Measurements from ENCODE around the gene CELSR2.

The CELSR2 gene

DNA sequence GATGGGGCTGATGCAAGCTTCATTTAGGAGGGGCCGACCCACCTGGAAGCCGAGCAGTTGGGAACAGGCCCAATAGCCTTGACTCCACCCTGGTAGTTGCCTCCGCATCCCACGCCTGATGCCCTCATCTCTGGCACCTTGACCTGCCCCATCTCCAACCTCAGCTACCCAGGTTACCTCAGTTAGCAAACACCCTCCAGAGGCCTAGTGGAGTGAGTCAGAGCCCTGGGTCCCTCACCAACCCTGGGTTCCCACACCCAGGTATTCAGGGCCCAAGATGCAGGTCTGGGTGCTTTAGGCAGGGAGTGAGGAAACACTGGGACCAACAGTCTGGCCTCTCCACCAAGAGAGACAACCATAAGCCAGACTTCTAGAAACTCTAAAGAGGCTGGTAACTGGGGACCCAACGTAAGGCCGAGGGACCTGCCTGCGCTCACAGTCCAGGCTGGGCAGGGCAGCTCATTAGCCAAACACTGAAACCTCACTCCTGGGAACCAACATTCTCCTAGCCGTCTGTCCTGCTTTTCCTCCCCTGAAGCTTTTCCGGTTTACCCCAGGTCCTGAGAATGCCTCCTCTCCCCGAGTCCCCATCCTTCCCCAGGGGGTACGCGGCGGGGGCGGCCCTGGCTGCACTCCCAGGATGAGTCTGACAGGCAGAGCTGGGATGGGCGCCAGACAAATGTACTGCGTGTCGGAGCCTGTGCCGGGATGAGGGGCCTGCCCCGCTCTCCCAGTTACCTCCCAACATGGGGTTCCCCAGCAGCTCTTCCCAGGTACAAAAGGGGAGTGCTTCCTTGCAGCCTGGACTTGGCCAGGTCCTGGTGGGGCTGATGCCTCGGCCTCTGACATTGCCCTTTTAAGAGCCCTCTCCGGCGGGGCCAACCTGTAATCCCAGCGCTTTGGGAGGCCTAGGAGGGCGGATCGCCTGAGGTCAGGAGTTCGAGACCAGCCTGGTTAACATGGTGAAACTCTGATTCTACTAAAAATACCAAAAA is 8.9 kb upstream of the CELSR2 start:
- Histone ChIP-seq H3K4me1 (ENCODE audit: low read depth, poor library complexity, severe bottlenecking) (no peaks in the 10 kb centered on the region), H4K20me1 (ENCODE audit: insufficient read depth) (no peaks in the 10 kb centered on the region), H3K9ac (no peak overlapping the region), H3K4me2 (no peak overlapping the region), H2AFZ (ENCODE audit: low read depth) (no peak overlapping the region), H3K4me3 (IDR thresholded peaks at IDR 0.05; ENCODE audit: insufficient read depth, low read depth, low read length) (no peak overlapping the region), H3K27ac (no peak overlapping the region), H3K36me3 (ENCODE audit: insufficient read depth) (peaks cover 19% of the 10 kb centered on the region; the same call in 1 of the 2 replicates), H3K27me3 (ENCODE audit: insufficient read depth, low read depth) (no peaks in the 10 kb centered on the region), H3K79me2 (ENCODE audit: insufficient read depth, low read depth) (no peaks in the 10 kb centered on the region)
- no peak for TF ChIP-seq CTCF (conservative IDR thresholded peaks at IDR 0.05; ENCODE audit: low read depth, low read length)

- Histone ChIP-seq H2AFZ (ENCODE audit: low read depth) (no peak overlapping the region), H3K4me1 (ENCODE audit: low read depth, poor library complexity, severe bottlenecking) (no peaks in the 10 kb centered on the region), H3K27me3 (ENCODE audit: insufficient read depth, low read depth) (no peaks in the 10 kb centered on the region), H3K4me2 (no peak overlapping the region), H3K79me2 (ENCODE audit: insufficient read depth, low read depth) (no peaks in the 10 kb centered on the region), H3K4me3 (IDR thresholded peaks at IDR 0.05; ENCODE audit: insufficient read depth, low read depth, low read length) (no peak overlapping the region), H3K9ac (no peak overlapping the region), H4K20me1 (ENCODE audit: insufficient read depth) (no peaks in the 10 kb centered on the region), H3K36me3 (ENCODE audit: insufficient read depth) (peaks cover 10% of the 10 kb centered on the region; the same call in 1 of the 2 replicates), H3K27ac (no peak overlapping the region)
- TF ChIP-seq CTCF (conservative IDR thresholded peaks at IDR 0.05; ENCODE audit: low read depth, low read length) = no peak
Observed at GRCh38 chr1:109241344-109241743, 8.0 kb upstream of the CELSR2 start.

DNA sequence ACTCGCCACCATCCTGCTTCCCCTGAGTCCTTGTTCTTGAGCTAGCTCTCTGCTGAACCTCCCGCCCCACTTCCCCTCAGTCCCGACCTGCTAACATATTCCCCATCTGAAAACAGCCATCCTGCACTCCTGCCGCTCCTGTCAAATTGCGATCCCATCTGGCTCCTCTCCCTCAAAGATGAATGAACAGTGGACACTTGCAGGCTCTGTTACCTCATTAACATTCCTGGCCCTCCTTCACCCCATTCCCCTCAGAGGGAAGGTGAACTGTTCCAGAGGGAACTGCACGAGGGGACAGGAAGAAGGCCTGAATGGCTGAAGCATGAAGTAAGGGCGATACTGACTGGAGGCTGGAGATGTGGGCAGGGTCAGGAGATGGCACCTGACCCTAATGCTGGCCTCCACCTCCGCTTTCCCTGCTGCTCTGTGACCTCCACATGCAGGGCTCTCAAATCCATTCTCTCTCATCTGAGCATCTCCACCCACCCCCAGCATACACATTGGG is 7.4 kb upstream of the CELSR2 start:
- H3K79me2 ChIP-seq (ENCODE audit: insufficient read depth, low read depth) = no peaks in the 10 kb centered on the region
- no peaks in the 10 kb centered on the region for H4K20me1 ChIP-seq (ENCODE audit: insufficient read depth)
- TF ChIP-seq CTCF (conservative IDR thresholded peaks at IDR 0.05; ENCODE audit: low read depth, low read length) = no peak
- no peak overlapping the region for H3K4me3 ChIP-seq (IDR thresholded peaks at IDR 0.05; ENCODE audit: insufficient read depth, low read depth, low read length)
- no peak overlapping the region for H3K9ac ChIP-seq
- peaks cover 5% of the 10 kb centered on the region; the same call in 1 of the 2 replicates for H3K36me3 ChIP-seq (ENCODE audit: insufficient read depth)
- no peak overlapping the region for H2AFZ ChIP-seq (ENCODE audit: low read depth)
- H3K4me2 ChIP-seq = no peak overlapping the region
- H3K4me1 ChIP-seq (ENCODE audit: low read depth, poor library complexity, severe bottlenecking) = no peaks in the 10 kb centered on the region
- H3K27ac ChIP-seq = no peak overlapping the region
- no peaks in the 10 kb centered on the region for H3K27me3 ChIP-seq (ENCODE audit: insufficient read depth, low read depth)

GRCh38 chr1:109242387-109242786 is 7.0 kb upstream of the CELSR2 start:
- TF ChIP-seq CTCF (conservative IDR thresholded peaks at IDR 0.05; ENCODE audit: low read depth, low read length) = no peak

More at GRCh38 chr1:109242387-109242786, 7.0 kb upstream of the CELSR2 start:
- Histone ChIP-seq H2AFZ (ENCODE audit: low read depth) (no peak overlapping the region), H4K20me1 (ENCODE audit: insufficient read depth) (no peaks in the 10 kb centered on the region), H3K4me1 (ENCODE audit: low read depth, poor library complexity, severe bottlenecking) (no peaks in the 10 kb centered on the region), H3K36me3 (ENCODE audit: insufficient read depth) (no peaks in the 10 kb centered on the region; the same call in 1 of the 2 replicates), H3K27ac (no peak overlapping the region), H3K4me2 (no peak overlapping the region), H3K9ac (no peak overlapping the region), H3K4me3 (IDR thresholded peaks at IDR 0.05; ENCODE audit: insufficient read depth, low read depth, low read length) (no peak overlapping the region), H3K27me3 (ENCODE audit: insufficient read depth, low read depth) (no peaks in the 10 kb centered on the region), H3K79me2 (ENCODE audit: insufficient read depth, low read depth) (no peaks in the 10 kb centered on the region)
